Measurements from ENCODE around the gene ABCB9.

The ABCB9 gene

DNA sequence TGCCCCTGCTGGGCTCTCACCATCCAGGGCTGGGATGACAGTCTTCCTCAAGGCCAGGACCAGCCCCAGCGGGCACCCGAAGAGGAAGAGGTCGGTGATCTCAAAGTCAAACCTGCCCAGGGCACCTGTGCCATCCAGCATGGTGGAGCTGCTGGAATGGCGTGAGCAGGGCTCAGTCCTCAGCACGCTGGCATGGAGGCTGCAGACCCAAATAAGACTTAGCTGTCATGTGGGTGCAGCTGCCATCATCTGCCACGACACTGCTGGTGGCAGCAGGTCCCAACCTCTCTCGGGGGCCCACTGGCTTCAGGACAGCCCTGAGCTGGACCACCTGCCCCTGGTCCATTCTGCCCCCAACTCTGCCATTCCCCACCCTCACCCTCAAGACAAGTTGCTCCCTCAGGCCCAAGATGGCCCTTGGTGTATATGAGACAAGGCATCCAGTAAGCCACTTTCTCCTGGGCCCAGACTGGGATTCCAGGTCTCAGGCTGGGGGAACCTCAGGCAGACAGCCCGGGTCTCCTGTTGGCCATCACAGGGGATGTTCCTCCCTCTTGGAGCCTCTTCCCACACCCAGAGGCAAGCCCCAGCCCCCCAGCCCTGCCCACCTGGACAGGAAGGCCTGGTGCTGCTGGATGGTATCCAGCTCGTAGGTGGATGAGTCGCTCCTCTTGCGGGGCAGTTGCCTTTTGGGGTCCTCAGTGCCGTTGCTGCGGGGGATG is 28.7 kb upstream of the ABCB9 start:
- DNase-seq, result no peak

DNA sequence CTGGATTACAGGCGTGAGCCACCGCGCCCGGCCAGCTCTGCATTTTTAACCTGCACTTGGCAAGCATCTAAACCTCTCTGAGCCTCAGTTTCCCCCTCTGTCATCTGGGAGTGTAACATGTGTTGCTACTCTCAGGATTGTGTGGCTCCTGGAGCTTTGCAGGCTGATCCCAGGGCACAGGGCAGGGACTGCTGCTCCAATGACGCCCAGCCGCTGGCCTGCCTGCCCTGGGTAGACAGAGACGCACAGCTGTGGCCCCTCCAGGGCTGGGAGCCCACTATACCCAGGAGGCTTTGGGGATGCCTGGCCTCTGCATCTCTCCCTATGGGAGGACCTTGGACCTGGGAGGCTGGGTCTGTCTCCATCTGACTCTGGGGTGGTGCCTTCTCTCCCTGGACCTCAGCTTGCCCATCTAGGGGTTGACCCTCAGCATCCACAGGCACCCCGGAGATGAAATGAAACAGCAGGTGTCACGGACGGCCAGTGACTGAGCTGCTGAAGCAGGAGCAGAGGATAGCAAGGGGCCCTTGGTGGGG is 27.9 kb upstream of the ABCB9 start:
- DNase-seq, result no peak

DNA sequence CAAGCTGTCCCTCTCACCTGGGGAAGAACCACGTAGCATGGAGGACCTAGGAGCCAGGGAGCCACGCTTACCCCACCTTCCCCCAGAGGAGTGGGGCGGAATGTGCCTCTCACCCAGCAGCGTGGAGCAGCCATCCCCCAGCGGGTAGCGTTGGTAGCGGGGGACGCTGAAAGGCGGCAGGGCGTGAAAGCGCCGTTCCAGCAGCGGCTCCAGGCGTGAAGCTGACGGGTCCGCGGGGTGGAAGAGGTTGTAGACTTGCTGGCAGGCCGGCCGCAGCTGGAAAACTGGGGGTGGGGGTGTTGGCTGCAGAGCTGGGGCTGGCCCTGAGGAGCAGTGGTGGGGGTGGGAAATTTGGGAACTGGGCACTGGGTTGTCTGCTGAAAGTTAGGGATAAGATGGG is 26.1 kb upstream of the ABCB9 start:
- DNase-seq, result no peak

DNA sequence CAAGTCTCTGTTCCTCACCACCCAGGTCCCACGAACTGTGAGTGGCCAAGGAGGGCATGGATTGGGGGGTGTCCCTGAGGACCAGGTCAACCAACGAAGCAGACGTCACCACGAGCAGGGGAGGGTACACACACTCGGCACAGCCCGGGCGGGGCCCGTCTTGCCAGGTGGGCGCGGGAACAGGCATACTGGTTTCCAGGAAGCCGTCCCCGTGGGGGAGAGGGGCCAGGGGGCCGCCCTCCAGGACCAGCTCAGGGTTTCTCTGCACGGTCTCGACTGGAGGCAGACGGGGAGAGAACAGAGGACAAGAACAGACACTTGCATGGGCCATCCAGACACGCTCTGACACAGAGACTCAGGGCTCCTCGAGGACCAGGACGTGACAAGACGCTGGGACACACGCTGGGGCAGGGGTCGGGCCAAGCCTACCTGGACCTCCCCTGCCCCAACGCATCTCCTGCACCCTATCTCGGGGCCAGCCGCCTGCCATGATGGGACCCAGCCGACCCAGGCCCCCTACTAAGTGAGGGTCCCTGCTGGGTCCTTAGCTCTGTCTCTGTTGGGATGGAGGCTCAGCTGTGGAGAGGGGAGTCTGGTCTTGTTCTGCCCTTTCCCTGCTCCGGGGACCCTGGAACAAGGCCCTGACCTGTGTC is 25.5 kb upstream of the ABCB9 start:
- no peak for DNase-seq

DNA sequence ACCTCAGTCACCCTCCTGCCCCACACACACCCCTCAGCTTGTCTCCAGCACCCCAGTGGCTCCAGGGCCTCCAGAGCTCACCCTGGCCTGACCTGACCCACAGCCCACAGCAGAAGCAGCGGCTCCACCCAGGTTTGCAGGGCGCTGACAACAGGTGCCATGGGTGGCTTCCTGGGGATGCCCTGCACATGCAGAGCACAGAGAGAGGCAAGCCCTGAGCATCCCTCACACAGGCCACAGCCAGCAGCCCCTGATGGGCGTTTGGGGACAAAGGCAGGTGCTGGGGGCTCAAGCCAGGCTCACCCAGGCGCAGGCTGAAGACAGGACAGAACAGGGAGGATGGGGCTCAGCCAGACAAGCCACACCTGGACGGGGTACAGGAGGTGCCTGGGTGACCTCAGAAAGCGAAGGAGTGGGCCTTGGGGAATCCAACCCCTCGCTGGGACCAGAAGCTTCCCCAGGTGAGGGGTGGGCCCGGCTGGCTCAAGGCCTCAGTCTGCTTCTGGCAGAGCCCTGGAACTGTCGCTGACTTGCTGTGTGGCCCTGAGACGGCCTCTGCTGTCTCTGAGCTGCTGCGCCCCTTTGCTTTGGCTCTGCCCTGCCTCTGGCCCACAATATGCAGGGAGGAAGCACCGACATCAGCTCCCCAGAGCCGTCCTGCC is 24.8 kb upstream of the ABCB9 start:
- no peak for DNase-seq

DNA sequence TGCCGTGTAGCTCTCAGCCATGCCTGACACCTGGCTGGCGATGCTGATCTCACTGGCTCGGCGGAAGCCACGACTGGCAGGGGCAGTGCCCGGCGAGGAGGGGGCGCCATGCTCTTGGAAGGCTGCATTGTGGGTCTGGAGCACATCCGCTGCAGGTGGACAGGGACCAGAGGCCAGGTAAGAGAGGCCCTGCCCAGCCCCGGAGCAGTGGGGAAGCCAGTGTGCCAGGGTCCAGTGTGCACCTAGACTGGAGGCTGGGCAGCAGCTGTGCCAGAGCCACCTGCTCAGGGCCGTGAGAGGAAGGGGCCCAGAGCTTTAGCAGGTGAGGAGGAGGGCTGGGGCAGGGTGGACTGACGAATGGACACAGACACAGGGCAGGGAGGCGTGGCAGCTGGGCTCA is 24.3 kb upstream of the ABCB9 start:
- DNase-seq, result no peak

DNA sequence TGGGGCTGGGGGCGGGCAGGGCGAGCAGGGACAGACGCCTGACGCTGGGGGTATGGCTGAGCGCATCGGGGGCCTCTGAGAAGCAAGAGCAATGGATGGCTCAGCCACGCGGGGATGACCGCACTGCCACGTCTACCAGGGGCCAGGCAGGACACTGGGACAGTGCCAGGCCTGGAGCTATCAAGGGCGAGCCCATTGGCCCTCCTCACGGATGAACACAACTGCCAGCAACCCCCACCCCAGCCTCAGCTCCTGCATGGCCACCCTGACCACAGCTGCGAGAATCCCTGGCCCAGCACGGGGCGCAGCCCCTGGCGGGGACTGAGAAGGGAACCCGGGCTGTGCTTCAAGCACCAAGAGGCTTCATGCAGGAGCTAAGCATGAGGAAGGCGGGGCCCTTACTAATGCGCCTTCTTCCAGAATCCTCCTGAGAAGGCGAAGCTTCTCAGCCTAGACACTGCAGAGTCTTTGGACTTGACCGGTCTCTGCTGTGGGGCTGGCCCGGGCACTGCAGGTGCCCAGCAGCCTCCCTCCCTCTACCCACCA is 23.7 kb upstream of the ABCB9 start:
- no peak for DNase-seq

DNA sequence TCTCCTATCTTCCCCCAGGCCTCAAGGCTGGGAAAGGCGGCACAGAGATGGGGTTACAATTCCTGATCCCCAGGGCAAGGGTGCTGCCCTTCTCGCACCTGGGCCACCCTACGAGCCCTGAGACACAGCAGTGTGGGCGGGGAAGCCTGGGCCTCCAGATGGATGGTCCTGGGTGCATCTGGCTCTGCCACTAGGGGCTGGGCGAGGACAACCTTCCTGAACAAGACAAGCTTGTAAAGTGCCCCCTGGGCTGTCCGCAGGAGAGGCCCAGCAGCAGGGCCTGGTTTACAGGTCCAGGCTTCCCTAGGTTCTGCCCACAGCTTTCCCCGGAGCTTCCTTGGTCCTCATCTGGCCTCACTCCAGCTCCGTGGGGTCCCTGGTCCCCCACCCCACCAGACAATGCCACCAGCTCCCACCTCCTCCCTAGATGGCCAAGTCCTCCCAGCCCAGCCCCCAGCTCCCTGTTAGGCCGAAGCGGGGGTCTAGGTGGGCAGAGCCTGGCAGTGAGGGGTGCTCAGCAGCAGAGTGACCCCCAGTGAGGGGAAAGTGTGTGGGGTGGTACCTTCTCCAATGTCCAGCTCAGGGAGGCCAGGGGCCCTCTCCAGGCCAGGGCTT is 23.1 kb upstream of the ABCB9 start:
- no peak for DNase-seq

DNA sequence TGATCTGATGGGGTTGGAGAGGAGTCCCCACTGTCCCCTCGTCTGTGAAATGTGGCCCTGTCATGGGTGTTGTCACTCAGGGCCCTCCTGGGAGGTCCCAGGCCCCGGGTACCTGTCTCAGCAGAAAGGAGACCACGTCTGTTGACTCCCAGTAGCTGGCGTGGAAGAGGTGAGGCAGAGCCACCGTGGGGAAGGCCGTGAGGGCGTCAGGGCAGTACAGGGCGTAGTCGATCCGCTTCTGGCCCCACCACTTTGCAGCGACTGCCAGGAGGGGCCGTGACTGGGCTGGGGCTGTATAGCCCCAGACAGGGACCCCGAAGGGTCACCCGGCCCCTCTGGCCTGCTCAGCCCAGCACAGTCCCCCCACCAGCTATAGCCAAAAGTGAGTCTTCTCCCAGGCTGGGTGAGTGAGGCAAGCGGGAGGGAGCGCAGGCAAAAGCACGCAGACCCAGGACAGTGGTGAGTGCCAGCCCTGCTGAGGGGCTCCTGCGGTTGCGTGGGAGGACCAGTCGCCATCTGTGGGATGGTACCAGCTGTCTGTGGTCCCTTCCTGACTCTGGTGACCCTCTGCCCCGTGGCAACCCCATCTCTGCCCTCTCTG is 22.4 kb upstream of the ABCB9 start:
- no peak for DNase-seq

DNA sequence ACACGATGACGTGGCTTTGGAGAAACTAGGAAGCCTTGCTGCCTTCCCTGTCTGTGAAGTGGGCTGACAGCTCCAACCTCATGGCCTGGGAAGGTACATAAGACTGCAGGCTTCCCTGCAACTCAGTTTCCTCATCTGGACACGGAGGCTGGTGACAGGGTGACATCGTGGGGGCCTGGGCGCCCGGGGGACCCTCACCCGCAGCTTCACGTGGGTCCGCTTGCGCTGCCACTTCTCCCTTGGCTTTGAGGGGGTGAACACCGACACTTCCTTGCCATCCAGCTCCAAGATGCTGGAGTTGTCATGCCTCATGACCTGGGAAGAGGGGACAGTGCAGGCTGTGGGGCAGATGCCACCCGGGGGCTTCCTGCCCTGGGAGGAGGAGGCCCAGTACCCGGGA is 21.8 kb upstream of the ABCB9 start:
- no peak for DNase-seq

DNA sequence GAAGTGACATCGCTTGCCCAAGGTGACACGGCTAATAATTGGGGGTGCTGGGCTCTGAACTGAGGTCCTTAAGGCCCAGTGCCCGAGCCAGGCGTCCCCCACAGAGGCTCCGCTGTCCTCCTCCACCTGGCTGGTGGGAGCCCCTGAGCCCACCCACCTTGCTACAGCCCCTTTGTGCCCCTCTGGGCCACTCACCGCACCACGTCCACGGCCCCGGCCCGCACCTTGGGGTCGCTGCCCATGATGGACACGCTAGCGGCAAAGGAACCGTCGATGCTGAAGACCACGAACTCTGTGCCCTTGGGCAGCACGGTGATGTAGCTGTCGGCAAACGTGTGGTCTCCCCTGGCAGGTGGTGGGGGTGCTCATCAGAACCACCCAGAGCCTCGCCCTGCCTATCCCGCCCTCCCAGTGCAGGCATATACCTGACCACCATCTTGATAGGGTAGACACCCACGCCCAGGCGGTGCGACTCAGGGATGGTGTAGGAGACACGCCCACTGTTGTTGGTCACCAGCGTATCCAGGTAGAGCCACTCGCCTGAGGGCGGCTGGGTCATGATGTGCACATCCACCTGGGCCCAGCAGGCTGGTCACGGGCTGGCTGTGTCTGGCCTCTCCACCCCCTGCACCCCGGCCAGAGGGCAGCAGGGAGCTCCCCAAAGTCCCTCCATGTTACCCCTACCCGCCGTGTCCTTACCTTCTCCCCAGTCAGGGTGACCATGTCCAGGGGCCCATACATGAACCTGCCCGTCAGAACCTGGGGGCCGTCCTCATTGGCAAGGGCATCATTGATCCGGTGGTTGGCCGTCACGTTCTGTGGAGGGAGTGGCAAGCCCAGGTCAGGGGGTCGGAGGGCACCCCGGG is 21.1 kb upstream of the ABCB9 start:
- no peak for DNase-seq

DNA sequence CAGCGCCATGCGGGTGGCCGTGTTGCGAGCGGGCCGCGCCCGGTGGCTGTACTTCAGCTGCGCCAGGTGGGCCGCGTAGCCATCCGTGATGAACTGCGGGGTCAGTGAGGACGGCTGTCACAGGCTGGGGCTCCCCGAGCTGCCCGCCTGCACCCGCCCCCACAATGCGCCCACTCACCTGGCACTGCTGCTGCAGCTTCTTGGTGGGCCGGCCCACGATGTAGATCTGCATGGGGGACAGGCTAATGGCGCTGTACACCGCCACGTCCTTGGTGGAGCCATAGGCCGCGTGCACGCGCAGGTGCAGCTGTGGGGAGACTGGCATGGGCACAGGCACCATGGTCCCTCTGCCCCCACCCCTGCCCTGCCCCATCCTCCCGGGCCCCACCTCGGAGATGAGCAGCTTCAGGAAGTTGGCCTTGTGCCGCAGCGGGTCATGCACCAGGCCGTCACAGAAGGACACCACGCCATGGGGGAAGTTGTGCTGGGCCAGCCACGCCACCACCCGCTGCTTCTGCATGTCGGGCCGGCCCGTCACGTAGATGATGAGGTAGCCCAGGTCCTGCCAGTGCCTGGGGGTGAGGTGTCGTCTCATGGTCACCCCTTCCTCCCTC is 20.1 kb upstream of the ABCB9 start:
- DNase-seq, result no peak

DNA sequence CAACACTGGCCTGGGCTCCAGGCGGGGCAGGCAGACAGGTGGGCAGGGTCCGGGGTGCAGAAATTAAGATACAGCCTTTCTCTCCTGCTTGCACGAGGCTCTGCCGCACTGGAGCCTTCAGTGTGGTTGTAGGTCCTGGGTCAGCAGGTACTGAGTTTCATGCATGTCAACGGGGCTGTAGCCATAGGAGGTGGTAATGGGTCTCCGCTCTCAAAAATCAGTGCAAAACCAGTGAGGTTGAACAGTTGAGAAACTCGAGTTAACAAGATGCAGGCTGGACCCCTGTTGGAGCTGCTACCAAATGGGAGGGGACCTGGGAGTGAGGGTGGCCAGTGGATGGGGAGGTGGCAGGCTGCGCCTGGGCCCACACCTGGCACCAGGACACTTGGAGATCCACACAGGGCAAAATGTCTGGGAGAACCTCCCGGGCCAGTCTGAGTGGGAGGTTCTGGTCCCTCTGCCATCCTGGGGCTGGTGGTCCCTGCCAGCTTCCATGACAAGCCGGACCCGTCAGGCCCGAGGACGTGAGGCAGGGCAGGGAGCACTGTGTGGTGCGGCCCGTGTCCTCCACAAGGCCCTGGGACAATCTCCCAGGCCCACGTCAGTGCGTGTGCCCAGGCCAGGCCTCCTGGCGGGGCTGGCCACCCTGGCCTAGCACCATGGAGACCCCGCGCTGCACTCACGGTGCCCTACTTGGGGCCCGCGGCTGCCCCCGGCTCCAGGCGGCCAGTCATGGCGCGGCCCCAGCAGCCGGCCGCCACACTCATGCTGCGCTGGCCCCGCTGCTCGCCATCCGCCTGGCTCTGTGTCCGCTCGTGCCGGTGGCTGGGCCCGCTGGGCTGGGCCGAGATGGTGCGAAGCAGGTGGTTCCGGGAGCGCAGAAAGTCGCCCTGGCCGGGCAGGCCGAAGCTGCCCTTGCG is 19.3 kb upstream of the ABCB9 start:
- no peak for DNase-seq

DNA sequence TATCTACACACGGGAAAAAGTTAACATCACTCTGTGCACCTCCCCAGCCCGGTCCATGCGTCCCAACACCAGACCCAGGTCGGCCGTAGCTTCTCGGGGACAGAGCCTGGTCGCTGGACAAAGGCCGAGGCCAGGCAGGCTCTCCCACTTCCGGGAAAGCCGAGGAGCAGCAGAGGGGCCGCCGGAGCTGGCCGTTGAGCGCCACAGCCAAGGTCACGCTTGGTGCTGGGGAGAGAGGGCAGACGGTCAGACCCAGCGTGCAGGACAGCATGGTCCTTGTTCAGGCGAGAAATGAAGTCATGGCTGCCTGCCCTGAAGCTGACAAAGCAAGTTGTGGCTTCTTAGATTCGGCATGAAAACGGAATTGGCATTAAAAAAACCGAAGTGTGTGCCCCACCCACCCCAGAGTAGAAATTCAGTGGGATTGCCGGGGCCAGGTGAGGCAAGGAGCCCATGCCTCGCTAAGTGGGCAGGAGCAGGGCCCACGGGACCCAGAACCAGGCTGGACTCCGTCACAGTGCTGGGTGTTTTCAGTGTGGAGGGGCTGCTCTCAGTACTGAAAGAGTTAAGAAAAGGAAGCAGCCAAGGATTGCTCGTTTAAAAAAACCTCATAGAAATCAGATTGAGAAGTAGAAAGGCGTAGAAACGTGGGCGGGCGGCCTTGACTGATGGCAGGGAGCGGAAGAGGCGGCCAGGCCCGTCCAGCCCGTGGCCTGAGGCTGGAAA is 18.5 kb upstream of the ABCB9 start:
- DNase-seq, result no peak

DNA sequence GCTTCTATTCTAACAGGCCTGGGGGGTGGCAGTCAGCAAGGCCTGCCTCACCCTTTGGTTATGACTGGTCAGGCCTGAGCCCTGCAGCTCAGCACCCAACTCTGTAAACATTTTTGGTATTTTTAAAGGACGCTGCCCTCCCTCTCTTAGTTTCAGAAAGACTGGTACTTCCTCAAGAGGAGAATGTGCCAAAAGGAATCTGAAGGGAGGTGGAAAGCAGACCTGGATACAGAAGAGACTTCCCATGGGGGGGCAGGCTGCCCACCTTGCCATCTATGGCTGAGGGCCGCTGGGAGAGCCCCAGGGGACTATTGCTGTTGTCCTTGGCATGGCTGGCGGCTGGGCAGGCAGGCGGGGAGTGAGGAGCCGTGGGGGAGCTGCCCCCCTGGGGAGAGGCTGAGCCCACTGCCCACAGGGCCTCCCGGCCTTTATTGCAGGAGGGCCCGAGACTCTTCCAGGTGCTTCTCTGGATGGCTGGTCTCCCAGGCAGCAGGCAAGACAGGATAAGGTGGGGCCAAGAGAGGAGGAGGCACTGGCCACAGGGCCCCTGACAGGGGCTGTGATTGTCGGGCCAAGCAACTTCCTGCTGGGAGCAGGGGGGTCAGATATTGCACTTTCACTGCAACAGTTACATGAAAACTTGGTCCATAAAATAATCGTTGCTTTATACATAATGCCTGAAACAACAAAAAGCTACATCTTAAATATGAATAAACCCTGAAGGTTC is 17.7 kb upstream of the ABCB9 start:
- no peak for DNase-seq

DNA sequence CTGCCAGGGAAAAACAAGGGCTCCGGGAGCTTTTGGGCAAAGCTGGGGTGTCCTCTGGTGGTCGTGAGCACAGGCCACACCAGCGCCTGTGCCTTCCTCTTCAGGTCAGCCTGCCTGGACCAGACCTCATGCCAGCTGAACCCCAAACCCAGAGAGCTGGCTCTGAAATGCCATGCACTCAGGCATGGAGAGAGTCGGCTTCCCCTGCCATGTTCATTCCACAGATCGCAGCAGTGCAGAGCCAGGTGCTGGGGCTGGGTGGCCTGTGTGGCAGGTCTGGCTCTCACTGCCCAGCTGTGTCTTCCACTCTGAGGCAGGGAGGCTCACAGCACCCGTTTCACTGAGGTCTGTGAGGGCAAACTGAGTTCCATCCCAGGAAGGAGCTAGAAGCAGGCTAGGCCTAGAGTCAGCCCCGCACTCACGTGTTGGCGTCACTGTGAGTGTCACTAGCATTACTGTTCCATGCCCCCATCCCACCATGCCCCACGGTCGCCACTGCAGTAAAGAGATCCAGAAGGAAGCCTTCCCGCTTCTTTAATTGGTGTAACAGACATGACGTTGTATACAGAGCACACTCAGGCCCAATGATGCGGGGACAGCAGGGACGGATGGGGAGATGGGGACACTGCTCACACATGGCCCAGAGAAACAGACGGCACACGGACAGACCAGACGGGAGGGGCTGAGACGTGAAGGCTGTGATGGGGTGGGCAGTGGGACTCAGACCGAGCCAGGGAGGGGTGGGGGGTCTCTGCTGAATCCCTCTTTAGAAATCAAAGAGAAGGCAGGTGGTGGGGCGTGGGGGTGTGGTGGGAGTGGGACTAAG is 16.9 kb upstream of the ABCB9 start:
- no peak for DNase-seq

DNA sequence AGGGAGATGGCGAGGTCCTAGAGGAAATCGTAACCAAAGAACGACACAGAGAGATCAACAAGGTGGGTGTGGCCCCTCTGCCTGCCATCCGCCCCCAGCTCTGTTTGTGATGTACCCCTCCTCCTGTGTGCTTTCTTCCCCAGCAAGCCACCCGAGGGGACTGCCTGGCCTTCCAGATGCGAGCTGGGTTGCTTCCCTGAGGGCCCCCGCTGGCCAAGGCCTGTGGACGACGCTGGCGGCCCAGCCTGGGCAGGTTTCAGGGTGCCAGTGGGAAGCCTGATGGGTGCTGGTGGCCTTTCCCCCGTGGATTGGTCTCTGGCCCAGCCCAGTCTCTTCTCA is 16.2 kb upstream of the ABCB9 start:
- DNase-seq, result no peak

Data from NK-92 treated with Interleukin-12 subunit alpha and Interleukin-12 subunit beta, amount 100 ng/mL, for 24 hours (cell line).